Subcutaneous abdominal adipose tissue (tissue), 5 donors: ENCODE data around the gene P2RY2.
"Not testable (repeated sequence)": the region's sequence is repeated elsewhere in the genome, so short reads cannot be mapped to it uniquely, and the experiment has no call there.

Experiments used
- H3K27ac ChIP-seq: one replicate; pipeline ENCODE4 v1.7.0; 2013; ENCODE audit warnings: low read depth, mild to moderate bottlenecking, inconsistent platforms, low read length, moderate library complexity
- H3K27me3 ChIP-seq, 5 donors: one replicate each; pipeline ENCODE4 v1.7.0; 2013; ENCODE audit warnings: low read length in 5 of 5, inconsistent platforms in 1 of 5; ENCODE audit not compliant: control insufficient read depth in 5 of 5, insufficient read depth in 4 of 5
- H3K36me3 ChIP-seq, 5 donors: one replicate each; pipeline ENCODE4 v1.7.0; 2013; ENCODE audit warnings: low read length in 5 of 5; ENCODE audit not compliant: control insufficient read depth in 5 of 5, insufficient read depth in 5 of 5
- H3K4me1 ChIP-seq, 5 donors: one replicate each; pipeline ENCODE4 v1.7.0; 2013; ENCODE audit warnings: low read length in 5 of 5, mild to moderate bottlenecking in 3 of 5, moderate library complexity in 1 of 5; ENCODE audit not compliant: control insufficient read depth in 5 of 5, insufficient read depth in 5 of 5
- H3K4me3 ChIP-seq, 5 donors: one replicate each; pipeline ENCODE4 v1.7.0; 2013; ENCODE audit warnings: low read length in 5 of 5, low read depth in 1 of 5
- H3K9ac ChIP-seq, 5 donors: one replicate each; pipeline ENCODE4 v1.7.0; 2013; ENCODE audit warnings: low read length in 5 of 5, mild to moderate bottlenecking in 4 of 5, moderate library complexity in 3 of 5
- H3K9me3 ChIP-seq, 5 donors: one replicate each; pipeline ENCODE4 v1.7.0; 2013; ENCODE audit warnings: low read length in 5 of 5; ENCODE audit not compliant: control insufficient read depth in 5 of 5
- donor health status: healthy.
- donor health status: healthy.
- donor health status: healthy.
- donor health status: healthy.
- donor health status: healthy.

The P2RY2 gene

GRCh38 chr11:73195191-73196007 lies 22.7 kb upstream of the P2RY2 start:
- Histone ChIP-seq H3K9me3 (no peaks in the 10 kb centered on the region), H3K9ac (no peak overlapping the region), H3K36me3 (no peaks in the 10 kb centered on the region), H3K4me1 (no peaks in the 10 kb centered on the region), H3K27me3 (no peaks in the 10 kb centered on the region), H3K27ac (no peak overlapping the region), H3K4me3 (no peak overlapping the region)

DNA sequence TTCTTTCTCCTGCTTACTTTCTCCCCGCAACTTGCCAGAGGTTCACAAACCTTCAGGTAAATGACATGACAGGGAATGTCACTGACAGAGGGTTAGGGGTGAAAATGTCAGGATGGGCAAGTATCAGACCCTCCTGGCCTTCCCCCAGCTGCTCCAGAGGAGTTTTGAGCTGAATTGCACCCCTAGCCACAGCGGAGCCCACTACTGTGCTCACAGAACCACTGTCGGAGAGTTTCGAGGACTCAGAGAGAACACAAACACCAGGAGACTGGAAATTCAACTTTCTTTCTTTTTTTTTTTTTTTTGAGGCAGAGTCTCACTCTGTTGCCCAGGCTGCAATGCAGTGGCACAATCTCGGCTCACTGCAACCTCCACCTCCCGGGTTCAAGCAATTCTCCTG lies 21.5 kb upstream of the P2RY2 start:
- Histone ChIP-seq H3K9ac (no peak overlapping the region), H3K4me1 (peaks cover 0 to 9% (median 4%) of the 10 kb centered on the region in 5 donors), H3K4me3 (no peak overlapping the region), H3K27me3 (no peaks in the 10 kb centered on the region), H3K27ac (no peak overlapping the region), H3K36me3 (no peaks in the 10 kb centered on the region), H3K9me3 (no peaks in the 10 kb centered on the region)

- Histone ChIP-seq H3K4me3 (no peak overlapping the region), H3K27ac (no peak overlapping the region), H3K4me1 (peaks cover 0 to 14% (median 9%) of the 10 kb centered on the region in 5 donors), H3K9me3 (no peaks in the 10 kb centered on the region), H3K27me3 (no peaks in the 10 kb centered on the region), H3K9ac (no peak overlapping the region), H3K36me3 (no peaks in the 10 kb centered on the region)
These were observed 20.7 kb upstream of the P2RY2 start for GRCh38 chr11:73197348-73197747.

GRCh38 chr11:73197787-73198186 lies 20.3 kb upstream of the P2RY2 start:
- not testable (repeated sequence) for H3K27me3 ChIP-seq, H3K4me3 ChIP-seq, H3K9ac ChIP-seq, H3K36me3 ChIP-seq, H3K9me3 ChIP-seq, H3K27ac ChIP-seq
- peaks cover 0 to 14% (median 9%) of the 10 kb centered on the region in 5 donors for H3K4me1 ChIP-seq

DNA sequence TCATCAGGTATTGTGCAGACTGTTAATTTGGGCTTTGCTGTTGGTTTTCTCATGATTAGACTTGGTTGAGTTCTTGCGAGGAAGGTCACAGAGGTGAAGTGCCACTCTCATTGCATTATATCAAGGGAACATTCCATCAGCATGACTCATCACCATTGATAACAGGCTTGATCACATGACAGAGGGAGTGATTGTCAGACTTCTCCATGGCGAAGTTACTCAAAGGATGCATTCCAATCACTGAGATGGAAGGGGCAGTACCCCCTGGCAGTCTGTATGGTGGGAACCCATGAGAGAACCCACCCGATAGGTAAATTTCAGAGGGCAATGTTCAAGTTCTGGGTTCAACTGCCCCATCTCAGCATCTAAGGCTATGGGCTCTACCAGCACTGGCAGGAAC lies 19.4 kb upstream of the P2RY2 start:
- H3K27me3 ChIP-seq: no peaks in the 10 kb centered on the region
- no peak overlapping the region for H3K4me3 ChIP-seq
- H3K9me3 ChIP-seq: no peaks in the 10 kb centered on the region
- H3K9ac ChIP-seq: no peak overlapping the region
- H3K36me3 ChIP-seq: no peaks in the 10 kb centered on the region
- H3K4me1 ChIP-seq: peaks cover 0 to 14% (median 11%) of the 10 kb centered on the region in 5 donors
- no peak overlapping the region for H3K27ac ChIP-seq

DNA sequence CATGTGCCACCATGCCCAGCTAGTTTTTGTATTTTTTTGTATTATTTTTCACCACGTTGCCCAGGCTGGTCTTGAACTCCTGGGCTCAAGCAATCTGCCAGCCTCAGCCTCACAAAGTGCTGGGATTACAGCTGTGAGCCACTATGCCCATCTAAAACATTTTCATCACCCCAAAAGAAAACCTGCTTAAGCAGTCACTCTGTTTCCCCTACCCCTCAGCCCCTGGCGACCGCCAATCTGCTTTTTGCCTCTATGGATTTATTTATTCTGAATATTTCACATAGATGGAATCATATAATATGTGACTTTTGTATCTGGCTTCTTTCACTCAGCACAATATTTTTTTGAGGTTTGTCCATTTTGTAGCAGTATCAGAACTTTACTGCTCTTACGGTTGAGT lies 18.6 kb upstream of the P2RY2 start:
- Histone ChIP-seq H3K4me3 (no peak overlapping the region), H3K9me3 (no peaks in the 10 kb centered on the region), H3K27ac (no peak overlapping the region), H3K4me1 (peaks cover 0 to 16% (median 13%) of the 10 kb centered on the region in 5 donors), H3K36me3 (no peaks in the 10 kb centered on the region), H3K9ac (no peak overlapping the region), H3K27me3 (no peaks in the 10 kb centered on the region)

GRCh38 chr11:73200256-73200655 lies 17.8 kb upstream of the P2RY2 start:
- no peaks in the 10 kb centered on the region for H3K9me3 ChIP-seq
- no peaks in the 10 kb centered on the region for H3K27me3 ChIP-seq
- peaks cover 0 to 18% (median 13%) of the 10 kb centered on the region in 5 donors for H3K4me1 ChIP-seq
- no peak overlapping the region for H3K9ac ChIP-seq
- no peak overlapping the region for H3K27ac ChIP-seq
- H3K36me3 ChIP-seq: no peaks in the 10 kb centered on the region
- no peak overlapping the region for H3K4me3 ChIP-seq

DNA sequence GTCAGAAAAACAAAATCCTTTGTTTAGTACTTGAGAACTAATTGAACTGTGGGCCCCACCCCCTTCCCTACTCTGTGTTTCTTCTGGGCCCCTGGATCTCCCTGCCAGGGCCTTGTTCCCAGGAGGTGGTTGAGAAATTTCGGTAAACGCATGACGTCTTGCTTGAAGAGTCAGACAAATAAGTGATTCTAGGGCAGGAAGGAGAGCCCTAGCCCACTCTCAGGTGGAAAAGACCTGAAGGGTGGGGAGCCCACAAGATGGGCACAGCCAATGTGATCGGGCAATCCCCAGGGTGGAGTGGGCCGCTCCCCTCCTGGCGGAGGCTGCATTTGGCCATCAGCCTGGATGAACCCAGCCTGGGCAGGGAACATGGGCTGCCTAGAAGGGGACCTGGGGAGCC lies 16.8 kb upstream of the P2RY2 start:
- H3K4me3 ChIP-seq: peak overlapping the region in 1 of 5 donors; percentile 7
- H3K27me3 ChIP-seq: no peaks in the 10 kb centered on the region
- peaks cover 0 to 18% (median 13%) of the 10 kb centered on the region in 5 donors for H3K4me1 ChIP-seq
- H3K27ac ChIP-seq: no peak overlapping the region
- no peaks in the 10 kb centered on the region for H3K36me3 ChIP-seq
- H3K9ac ChIP-seq: peak overlapping the region in 1 of 5 donors; percentile 4
- no peaks in the 10 kb centered on the region for H3K9me3 ChIP-seq

GRCh38 chr11:73201888-73202780 lies 15.9 kb upstream of the P2RY2 start:
- Histone ChIP-seq H3K9me3 (no peaks in the 10 kb centered on the region), H3K4me1 (peaks cover 0 to 18% (median 13%) of the 10 kb centered on the region in 5 donors), H3K36me3 (no peaks in the 10 kb centered on the region), H3K27me3 (no peaks in the 10 kb centered on the region), H3K27ac (no peak overlapping the region), H3K4me3 (no peak overlapping the region), H3K9ac (peak overlapping the region in 1 of 5 donors; percentile 4)

- Histone ChIP-seq H3K4me3 (no peak overlapping the region), H3K27ac (no peak overlapping the region), H3K36me3 (no peaks in the 10 kb centered on the region), H3K4me1 (peaks cover 0 to 18% (median 13%) of the 10 kb centered on the region in 5 donors), H3K9me3 (no peaks in the 10 kb centered on the region), H3K27me3 (no peaks in the 10 kb centered on the region), H3K9ac (no peak overlapping the region)
These were observed 14.8 kb upstream of the P2RY2 start for GRCh38 chr11:73203322-73203721.
